Neural crest cell (in vitro differentiated cells): ENCODE measurements around the gene NID1. TPM values are rescaled to one million over a fixed set of nuclear protein-coding genes. Genes with fewer than 3 reads are reported as not detected.
"Not testable (repeated sequence)": the region's sequence is repeated elsewhere in the genome, so short reads cannot be mapped to it uniquely, and the experiment has no call there.

ENCODE experiments used
- DNase-seq: peaks from one replicate; pipeline ENCODE4 v3.0.0; 2021; ENCODE audit warnings: low read depth, mixed read lengths, low spot score
- H3K27ac Mint-ChIP-seq: one replicate; pipeline ENCODE4 v1.8.0; 2021; ENCODE audit warnings: mild to moderate bottlenecking, mixed read lengths; ENCODE audit not compliant: unreplicated experiment
- H3K27me3 Mint-ChIP-seq: 2 replicates; pipeline ENCODE4 v1.8.0; 2021; ENCODE audit warnings: low read depth, mild to moderate bottlenecking, mixed read lengths
- H3K36me3 Mint-ChIP-seq: 2 replicates; pipeline ENCODE4 v1.8.0; 2021; ENCODE audit warnings: low read depth, mild to moderate bottlenecking, mixed read lengths
- H3K4me1 Mint-ChIP-seq: 2 replicates; pipeline ENCODE4 v1.8.0; 2021; ENCODE audit warnings: mixed read lengths
- H3K4me3 Mint-ChIP-seq: one replicate; pipeline ENCODE4 v1.8.0; 2021; ENCODE audit warnings: mild to moderate bottlenecking, mixed read lengths
- H3K9me3 Mint-ChIP-seq: 2 replicates; pipeline ENCODE4 v1.8.0; 2021; ENCODE audit warnings: mixed read lengths
- total RNA-seq: library from RNA; stranded (reverse); gene quantifications from 2 replicates; pipeline ENCODE4 v1.2.1, GENCODE V29; 2021
- TF ChIP-seq, protein P1 (sequence below): fragments of 200-600 bp; sonication (generic); conservative IDR thresholded peaks from 2 replicates; pipeline ENCODE4 v1.5.0; 2021; ENCODE audit warnings: antibody characterized with exemption, mild to moderate bottlenecking

Gene NID1
- total RNA-seq, 1 donor from 2014 or later, result 90.3 TPM

DNA sequence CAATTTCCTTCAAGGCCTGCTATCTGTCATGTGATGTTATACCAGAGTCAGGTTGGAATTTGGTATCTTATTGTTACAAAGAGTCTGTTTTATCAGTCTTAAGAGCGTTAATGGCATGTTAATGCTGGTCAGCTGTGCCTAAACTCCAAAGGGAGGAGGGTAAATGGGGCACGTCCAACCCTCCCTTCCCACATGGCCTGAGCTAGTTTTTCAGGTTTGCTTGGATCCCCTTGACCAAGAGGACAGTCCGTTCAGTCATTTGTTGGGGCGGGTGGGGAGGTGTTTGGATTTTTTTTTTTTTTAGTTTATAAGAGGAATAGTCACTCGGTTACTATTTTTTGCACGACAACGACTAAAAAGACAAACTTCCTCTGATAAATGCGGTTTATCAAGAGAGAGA, 134.3 kb downstream of the NID1 start:
- Mint-ChIP-seq H3K4me1 (peaks cover 7% of the 10 kb centered on the region), H3K4me3 (no peak overlapping the region), H3K27me3 (no peaks in the 10 kb centered on the region), H3K27ac (no peak overlapping the region), H3K36me3 (no peaks in the 10 kb centered on the region), H3K9me3 (no peaks in the 10 kb centered on the region)
- no peak for DNase-seq
- TF ChIP-seq, protein P1, sequence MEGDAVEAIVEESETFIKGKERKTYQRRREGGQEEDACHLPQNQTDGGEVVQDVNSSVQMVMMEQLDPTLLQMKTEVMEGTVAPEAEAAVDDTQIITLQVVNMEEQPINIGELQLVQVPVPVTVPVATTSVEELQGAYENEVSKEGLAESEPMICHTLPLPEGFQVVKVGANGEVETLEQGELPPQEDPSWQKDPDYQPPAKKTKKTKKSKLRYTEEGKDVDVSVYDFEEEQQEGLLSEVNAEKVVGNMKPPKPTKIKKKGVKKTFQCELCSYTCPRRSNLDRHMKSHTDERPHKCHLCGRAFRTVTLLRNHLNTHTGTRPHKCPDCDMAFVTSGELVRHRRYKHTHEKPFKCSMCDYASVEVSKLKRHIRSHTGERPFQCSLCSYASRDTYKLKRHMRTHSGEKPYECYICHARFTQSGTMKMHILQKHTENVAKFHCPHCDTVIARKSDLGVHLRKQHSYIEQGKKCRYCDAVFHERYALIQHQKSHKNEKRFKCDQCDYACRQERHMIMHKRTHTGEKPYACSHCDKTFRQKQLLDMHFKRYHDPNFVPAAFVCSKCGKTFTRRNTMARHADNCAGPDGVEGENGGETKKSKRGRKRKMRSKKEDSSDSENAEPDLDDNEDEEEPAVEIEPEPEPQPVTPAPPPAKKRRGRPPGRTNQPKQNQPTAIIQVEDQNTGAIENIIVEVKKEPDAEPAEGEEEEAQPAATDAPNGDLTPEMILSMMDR, result no peak

DNA sequence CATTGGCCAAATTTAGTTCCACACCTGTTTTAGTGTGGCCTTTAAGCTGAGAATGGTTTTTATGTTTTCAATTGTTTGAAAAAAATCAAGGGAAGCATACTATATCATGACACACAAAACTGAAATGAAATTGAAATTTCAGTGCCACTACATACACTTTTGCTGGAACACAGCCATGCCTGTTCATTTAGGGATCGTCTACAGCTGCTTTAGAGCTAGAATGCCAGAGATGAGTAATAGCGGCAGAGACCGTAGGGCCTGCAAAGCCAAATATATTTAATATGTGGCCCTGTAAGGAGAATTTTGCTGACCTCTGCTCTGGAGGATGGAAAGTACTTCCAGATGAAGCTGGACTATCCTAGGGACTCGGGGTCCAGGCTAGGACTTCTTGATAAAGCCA, 135.7 kb downstream of the NID1 start:
- Mint-ChIP-seq H3K4me1 (no peaks in the 10 kb centered on the region), H3K4me3 (no peak overlapping the region), H3K9me3 (no peaks in the 10 kb centered on the region), H3K36me3 (no peaks in the 10 kb centered on the region), H3K27ac (no peak overlapping the region), H3K27me3 (no peaks in the 10 kb centered on the region)
- TF ChIP-seq, protein P1, result no peak
- DNase-seq, result no peak

DNA sequence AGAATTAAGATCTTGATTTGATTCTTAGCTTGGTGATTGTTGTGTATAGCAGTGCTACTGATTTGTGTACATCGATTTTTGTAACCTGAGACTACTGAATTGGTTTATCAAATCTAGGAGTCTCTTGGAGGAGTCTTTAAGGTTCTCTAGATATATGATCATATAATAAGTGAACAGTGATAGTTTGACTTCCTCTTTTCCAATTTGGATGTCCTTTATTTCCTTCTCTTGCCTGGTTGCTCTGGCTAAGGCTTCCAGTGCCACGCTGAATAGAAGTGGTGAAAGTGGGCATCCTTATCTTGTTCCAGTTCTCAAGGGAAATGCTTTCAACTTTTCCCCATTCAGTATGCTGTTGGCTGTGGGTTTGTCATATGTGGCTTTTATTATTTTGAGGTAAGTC, 136.7 kb downstream of the NID1 start:
- Mint-ChIP-seq H3K27ac (no peak overlapping the region), H3K4me1 (no peaks in the 10 kb centered on the region), H3K4me3 (no peak overlapping the region), H3K27me3 (no peaks in the 10 kb centered on the region), H3K36me3 (no peaks in the 10 kb centered on the region), H3K9me3 (no peaks in the 10 kb centered on the region)
- TF ChIP-seq, protein P1, result no peak
- no peak for DNase-seq

DNA sequence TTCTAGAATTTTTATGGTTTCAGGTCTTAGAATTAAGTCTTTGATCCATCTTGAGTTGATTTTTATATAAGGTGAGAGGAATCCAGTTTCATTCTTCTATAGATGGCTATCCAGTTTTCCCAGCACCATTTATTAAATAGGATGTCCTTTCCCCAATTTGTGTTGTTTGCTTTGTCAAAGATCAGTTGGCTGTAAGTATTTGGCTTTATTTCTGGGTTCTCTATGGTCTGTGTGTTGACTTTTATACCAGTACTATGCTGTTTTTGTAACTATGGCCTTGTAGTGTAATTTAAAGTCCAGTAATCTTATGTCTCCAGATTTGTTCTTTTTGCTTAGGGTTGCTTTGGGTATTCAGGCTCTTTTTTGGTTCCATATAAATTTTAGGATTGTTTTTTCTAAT, 137.3 kb downstream of the NID1 start:
- not testable (repeated sequence) for DNase-seq, H3K4me3 Mint-ChIP-seq, H3K27ac Mint-ChIP-seq, H3K27me3 Mint-ChIP-seq, H3K36me3 Mint-ChIP-seq, H3K4me1 Mint-ChIP-seq, H3K9me3 Mint-ChIP-seq

Other genes starting within 250 kb of the NID1 start
- gene LYST, start 198.2 kb downstream of the NID1 start, total RNA-seq, result 5.3 and 6.1 TPM in 2 replicates
- 11.8 and 12.4 TPM in 2 replicates for gene GPR137B, start 77.4 kb upstream of the NID1 start, total RNA-seq
- gene ERO1B, start 216.9 kb upstream of the NID1 start, total RNA-seq, result 1.0 and 1.6 TPM in 2 replicates